ENCODE results near the gene JAM3. TPM values are rescaled to one million over a fixed set of nuclear protein-coding genes. Genes with fewer than 3 reads are reported as not detected.

Gene JAM3
- total RNA-seq, 1 donor from 2014 or later: 65.8 TPM

DNA sequence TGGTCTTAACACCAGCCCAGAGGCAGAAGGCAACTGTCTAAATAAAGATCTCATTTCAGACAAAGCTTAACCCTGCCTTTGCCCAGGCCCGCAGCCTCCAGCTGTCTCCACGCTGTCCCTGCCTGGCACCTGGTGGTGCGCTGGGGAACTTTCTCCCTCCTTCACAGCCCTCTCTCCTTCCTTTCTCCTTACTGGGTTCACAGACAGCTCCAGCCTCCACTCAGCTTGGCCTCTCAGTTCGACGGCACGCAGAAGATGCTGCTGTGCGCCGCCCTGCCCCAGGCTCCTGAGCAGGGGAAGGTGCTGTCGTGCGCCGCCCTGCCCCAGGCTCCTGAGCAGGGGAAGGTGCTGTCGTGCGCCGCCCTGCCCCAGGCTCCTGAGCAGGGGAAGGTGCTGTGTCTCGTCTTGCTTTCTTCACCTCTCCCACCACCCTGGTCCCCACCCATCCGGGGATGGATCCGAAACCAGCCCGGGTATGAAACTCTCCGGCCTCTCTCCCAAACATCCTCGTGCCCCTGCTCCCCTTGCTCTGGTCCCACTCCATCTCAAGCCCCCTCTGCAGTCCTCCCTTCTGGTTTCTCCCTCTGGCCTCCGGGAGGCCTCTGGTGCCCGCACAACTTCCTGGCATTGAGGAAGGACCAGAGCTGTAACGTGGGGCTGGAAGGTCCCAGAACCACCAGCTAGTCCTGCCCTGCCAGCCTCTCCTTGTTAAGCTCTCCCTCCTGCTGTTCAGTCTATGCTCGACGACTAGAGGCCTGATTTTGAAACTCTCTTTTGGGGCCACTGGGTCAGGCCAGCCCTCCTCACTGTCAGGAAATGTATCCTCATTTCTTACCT lies 22.9 kb upstream of the JAM3 start:
- no peaks in the 10 kb centered on the region for H3K36me3 ChIP-seq (ENCODE audit: control insufficient read depth in 3 of 3, insufficient read depth in 3 of 3, low read length in 3 of 3)
- no peaks in the 10 kb centered on the region for H3K9me3 ChIP-seq (ENCODE audit: control insufficient read depth in 3 of 3, low read length in 3 of 3)
- no peak overlapping the region for H3K4me3 ChIP-seq (ENCODE audit: low read length in 3 of 3)
- H3K27ac ChIP-seq (ENCODE audit: low read depth, low read length): no peak overlapping the region
- peak overlapping the region in 2 of 3 donors; percentile 16 to 36 for H3K9ac ChIP-seq (ENCODE audit: low read depth in 1 of 3, low read length in 3 of 3)
- H3K27me3 ChIP-seq (ENCODE audit: control insufficient read depth in 3 of 3, insufficient read depth in 3 of 3, low read length in 3 of 3): peaks cover 0 to 10% (median 0%) of the 10 kb centered on the region in 3 donors
- peaks cover 12 to 52% (median 47%) of the 10 kb centered on the region in 3 donors for H3K4me1 ChIP-seq (ENCODE audit: control insufficient read depth in 3 of 3, insufficient read depth in 3 of 3, low read length in 3 of 3)

DNA sequence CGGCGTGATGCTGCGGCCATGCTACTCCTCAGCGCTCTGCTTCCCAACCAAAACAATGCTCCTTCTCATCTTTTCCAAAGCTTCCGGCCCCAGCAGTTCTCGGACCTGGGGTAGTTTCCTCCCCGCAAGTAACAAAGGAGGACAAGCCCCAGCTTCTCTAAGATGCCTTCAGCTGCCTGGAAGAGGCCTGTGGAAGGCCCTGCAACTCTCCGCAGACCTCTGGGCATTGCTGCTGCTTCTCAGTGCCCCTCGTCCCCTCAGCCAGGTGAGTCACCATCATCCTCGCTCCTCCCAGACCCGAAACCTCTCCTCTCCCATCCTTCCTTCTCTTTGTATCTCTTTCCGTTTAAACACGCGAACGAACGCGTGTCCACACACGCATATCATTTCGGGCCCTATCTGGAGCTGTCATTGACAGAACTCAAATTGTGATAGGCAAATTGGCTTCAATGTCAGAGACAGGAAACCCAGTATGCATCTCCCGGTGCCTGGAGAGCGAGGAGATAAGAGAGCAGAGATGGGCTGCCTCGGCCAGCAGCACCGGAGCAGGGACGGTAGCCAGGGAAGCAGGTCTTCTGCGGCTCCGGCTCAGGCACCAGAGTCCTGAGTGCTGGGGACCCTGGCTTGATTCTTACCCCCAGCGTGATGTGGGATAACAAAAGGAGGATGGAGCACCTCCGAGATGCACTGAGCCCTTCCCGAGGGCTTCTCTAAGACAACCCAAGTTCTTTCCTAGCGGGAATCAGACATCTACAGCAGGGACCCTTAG lies 22.0 kb upstream of the JAM3 start:
- H3K4me1 ChIP-seq (ENCODE audit: control insufficient read depth in 3 of 3, insufficient read depth in 3 of 3, low read length in 3 of 3): peaks cover 12 to 44% (median 41%) of the 10 kb centered on the region in 3 donors
- H3K27me3 ChIP-seq (ENCODE audit: control insufficient read depth in 3 of 3, insufficient read depth in 3 of 3, low read length in 3 of 3): peaks cover 0 to 10% (median 0%) of the 10 kb centered on the region in 3 donors
- peak overlapping the region; percentile 40 to 75 (median 57) for H3K9ac ChIP-seq (ENCODE audit: low read depth in 1 of 3, low read length in 3 of 3)
- H3K36me3 ChIP-seq (ENCODE audit: control insufficient read depth in 3 of 3, insufficient read depth in 3 of 3, low read length in 3 of 3): no peaks in the 10 kb centered on the region
- peak overlapping the region; percentile 82 for H3K27ac ChIP-seq (ENCODE audit: low read depth, low read length)
- H3K4me3 ChIP-seq (ENCODE audit: low read length in 3 of 3): peak overlapping the region; percentile 48 to 56 (median 50)
- H3K9me3 ChIP-seq (ENCODE audit: control insufficient read depth in 3 of 3, low read length in 3 of 3): no peaks in the 10 kb centered on the region

DNA sequence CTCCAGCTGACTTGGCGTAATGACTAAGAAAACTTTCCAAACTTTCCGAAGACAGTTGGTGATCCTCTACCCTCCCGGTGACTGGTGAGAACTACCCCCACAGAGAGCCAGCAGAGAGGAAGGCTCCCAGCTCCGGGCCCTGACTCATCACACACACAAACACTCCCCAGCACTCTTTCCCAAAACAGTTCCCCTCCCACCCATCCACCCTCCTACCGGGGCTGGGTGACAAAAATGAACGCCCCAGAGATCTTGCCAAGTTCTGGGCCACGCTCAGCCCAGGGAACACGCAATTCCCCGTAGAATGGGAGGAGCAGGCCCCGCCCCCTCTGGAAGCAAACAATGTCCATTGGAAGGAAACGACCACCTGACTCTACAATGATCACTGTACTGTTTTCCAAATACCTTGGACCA lies 21.3 kb upstream of the JAM3 start:
- H3K9me3 ChIP-seq (ENCODE audit: control insufficient read depth in 3 of 3, low read length in 3 of 3): no peaks in the 10 kb centered on the region
- peaks cover 0 to 8% (median 0%) of the 10 kb centered on the region in 3 donors for H3K27me3 ChIP-seq (ENCODE audit: control insufficient read depth in 3 of 3, insufficient read depth in 3 of 3, low read length in 3 of 3)
- peak overlapping the region; percentile 48 to 56 (median 50) for H3K4me3 ChIP-seq (ENCODE audit: low read length in 3 of 3)
- H3K9ac ChIP-seq (ENCODE audit: low read depth in 1 of 3, low read length in 3 of 3): peak overlapping the region; percentile 40 to 75 (median 57)
- H3K27ac ChIP-seq (ENCODE audit: low read depth, low read length): peak overlapping the region; percentile 82
- no peaks in the 10 kb centered on the region for H3K36me3 ChIP-seq (ENCODE audit: control insufficient read depth in 3 of 3, insufficient read depth in 3 of 3, low read length in 3 of 3)
- peaks cover 12 to 42% (median 40%) of the 10 kb centered on the region in 3 donors for H3K4me1 ChIP-seq (ENCODE audit: control insufficient read depth in 3 of 3, insufficient read depth in 3 of 3, low read length in 3 of 3)

DNA sequence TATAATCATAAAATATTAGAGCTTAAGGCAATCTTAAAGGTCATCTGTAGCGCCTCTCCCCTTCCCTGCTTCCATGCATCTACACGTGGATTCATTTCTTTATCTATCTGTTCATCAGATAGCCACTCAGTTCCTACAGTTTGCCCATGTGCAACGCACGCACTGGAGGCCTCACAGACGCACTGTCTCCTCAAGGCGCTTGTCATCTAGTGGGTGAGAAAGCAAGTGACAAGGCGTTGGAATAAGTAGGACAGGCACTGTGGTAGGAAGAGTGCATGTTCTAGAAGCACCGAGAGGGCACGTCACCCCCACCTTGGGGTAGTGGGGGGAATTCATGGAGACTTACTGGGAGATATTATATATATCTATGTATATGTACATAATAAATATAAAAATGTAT lies 20.8 kb upstream of the JAM3 start:
- Histone ChIP-seq H3K4me3 (ENCODE audit: low read length in 3 of 3) (peak overlapping the region in 2 of 3 donors; percentile 48 to 56), H3K27me3 (ENCODE audit: control insufficient read depth in 3 of 3, insufficient read depth in 3 of 3, low read length in 3 of 3) (peaks cover 0 to 8% (median 0%) of the 10 kb centered on the region in 3 donors), H3K9me3 (ENCODE audit: control insufficient read depth in 3 of 3, low read length in 3 of 3) (no peaks in the 10 kb centered on the region), H3K9ac (ENCODE audit: low read depth in 1 of 3, low read length in 3 of 3) (peak overlapping the region in 1 of 3 donors; percentile 75), H3K27ac (ENCODE audit: low read depth, low read length) (peak overlapping the region; percentile 82), H3K36me3 (ENCODE audit: control insufficient read depth in 3 of 3, insufficient read depth in 3 of 3, low read length in 3 of 3) (no peaks in the 10 kb centered on the region), H3K4me1 (ENCODE audit: control insufficient read depth in 3 of 3, insufficient read depth in 3 of 3, low read length in 3 of 3) (peaks cover 12 to 42% (median 40%) of the 10 kb centered on the region in 3 donors)

DNA sequence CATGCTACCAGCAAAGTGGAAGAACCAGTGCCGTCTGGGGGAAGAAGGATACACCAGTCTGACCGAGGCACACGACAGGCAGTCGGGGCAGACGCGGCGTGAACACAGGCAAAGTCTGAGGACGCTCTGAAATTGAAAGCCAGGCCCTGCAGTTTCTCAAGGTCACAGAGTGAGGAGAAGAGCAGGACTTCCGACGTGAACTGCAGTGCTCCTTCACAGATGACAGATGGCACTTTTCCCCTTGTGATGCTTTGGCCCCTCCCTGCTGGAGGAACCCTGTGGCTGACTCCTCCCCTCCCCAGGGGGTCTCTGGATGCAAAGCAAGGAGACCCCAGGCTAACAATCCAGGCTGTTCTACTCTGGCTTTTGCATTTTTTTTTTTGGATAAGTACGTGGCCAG lies 19.6 kb upstream of the JAM3 start:
- Histone ChIP-seq H3K4me1 (ENCODE audit: control insufficient read depth in 3 of 3, insufficient read depth in 3 of 3, low read length in 3 of 3) (peaks cover 12 to 42% (median 38%) of the 10 kb centered on the region in 3 donors), H3K9ac (ENCODE audit: low read depth in 1 of 3, low read length in 3 of 3) (no peak overlapping the region), H3K27ac (ENCODE audit: low read depth, low read length) (no peak overlapping the region), H3K27me3 (ENCODE audit: control insufficient read depth in 3 of 3, insufficient read depth in 3 of 3, low read length in 3 of 3) (peaks cover 0 to 8% (median 0%) of the 10 kb centered on the region in 3 donors), H3K4me3 (ENCODE audit: low read length in 3 of 3) (no peak overlapping the region), H3K9me3 (ENCODE audit: control insufficient read depth in 3 of 3, low read length in 3 of 3) (no peaks in the 10 kb centered on the region), H3K36me3 (ENCODE audit: control insufficient read depth in 3 of 3, insufficient read depth in 3 of 3, low read length in 3 of 3) (no peaks in the 10 kb centered on the region)

DNA sequence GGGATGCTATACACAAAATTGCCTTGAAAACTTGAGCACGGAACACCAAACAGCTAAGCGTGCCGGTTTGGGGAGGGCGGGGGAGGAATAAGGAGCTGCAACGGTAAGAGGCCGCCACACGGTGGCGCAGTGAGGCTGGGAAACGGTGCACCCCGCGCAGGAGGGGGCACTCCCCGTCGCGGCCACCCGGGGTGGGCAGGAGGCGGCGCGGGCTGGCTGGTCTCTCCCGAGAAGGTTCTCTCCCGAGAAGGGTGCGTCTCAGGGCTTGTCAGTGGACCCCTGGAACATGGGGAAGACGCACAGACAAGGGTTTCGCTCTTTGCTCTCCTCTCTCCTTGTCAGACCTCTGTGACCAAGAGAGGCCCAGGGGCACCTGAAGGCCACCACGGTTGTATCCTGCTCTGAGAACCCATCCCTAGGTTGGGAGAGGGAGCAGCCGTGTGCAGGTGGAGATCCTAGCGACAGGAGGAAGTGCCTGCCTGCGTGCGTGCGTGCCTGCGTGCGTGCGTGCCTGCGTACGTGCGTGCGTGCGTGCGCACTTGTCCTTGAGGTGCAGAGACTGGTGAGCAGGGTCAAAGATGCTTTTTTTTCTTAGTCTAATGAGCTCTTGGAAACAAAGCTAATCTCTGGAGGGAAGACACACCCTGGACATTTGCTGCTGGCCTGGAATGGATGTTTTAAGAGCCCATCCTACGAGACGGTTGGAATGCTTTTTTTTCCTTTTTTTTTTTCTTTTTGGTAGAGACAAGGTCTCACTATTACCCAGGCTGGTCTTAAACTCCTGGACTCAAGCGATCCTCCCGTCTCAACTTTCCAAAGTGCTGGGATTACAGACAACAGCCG lies 18.1 kb upstream of the JAM3 start:
- H3K4me1 ChIP-seq (ENCODE audit: control insufficient read depth in 3 of 3, insufficient read depth in 3 of 3, low read length in 3 of 3): peaks cover 8 to 32% (median 26%) of the 10 kb centered on the region in 3 donors
- peak overlapping the region; percentile 51 to 63 (median 57) for H3K4me3 ChIP-seq (ENCODE audit: low read length in 3 of 3)
- no peaks in the 10 kb centered on the region for H3K36me3 ChIP-seq (ENCODE audit: control insufficient read depth in 3 of 3, insufficient read depth in 3 of 3, low read length in 3 of 3)
- no peak overlapping the region for H3K27ac ChIP-seq (ENCODE audit: low read depth, low read length)
- H3K9ac ChIP-seq (ENCODE audit: low read depth in 1 of 3, low read length in 3 of 3): peak overlapping the region; percentile 7 to 72 (median 33)
- peaks cover 0 to 8% (median 0%) of the 10 kb centered on the region in 3 donors for H3K27me3 ChIP-seq (ENCODE audit: control insufficient read depth in 3 of 3, insufficient read depth in 3 of 3, low read length in 3 of 3)
- no peaks in the 10 kb centered on the region for H3K9me3 ChIP-seq (ENCODE audit: control insufficient read depth in 3 of 3, low read length in 3 of 3)

DNA sequence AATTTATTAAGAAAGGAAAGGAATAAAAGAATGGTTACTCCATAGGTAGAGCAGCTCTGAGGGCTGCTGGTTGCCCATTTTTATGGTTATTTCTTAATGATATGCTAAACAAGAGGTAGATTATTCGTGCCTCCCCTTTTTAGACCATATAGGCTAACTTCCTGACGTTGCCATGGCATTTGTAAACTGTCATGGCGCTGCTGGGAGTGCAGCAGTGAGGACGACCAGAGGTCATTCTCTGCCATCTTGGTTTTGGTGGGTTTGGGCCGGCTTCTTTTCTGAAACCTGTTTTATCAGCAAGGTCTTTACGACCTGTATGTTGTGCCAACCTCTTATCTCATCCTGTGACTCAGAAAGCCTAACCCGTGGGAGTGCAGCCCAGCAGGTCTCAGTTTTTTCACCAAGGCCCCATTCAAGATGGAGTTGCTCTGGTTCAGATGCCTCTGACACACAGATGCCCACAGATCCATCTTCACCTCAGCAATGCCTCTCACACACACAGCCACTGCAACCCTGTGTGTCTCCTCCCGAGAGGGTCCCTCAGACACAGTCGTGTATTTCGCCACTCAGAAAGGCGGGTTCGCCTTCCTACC lies 16.4 kb upstream of the JAM3 start:
- H3K27ac ChIP-seq (ENCODE audit: low read depth, low read length): no peak overlapping the region
- H3K36me3 ChIP-seq (ENCODE audit: control insufficient read depth in 3 of 3, insufficient read depth in 3 of 3, low read length in 3 of 3): no peaks in the 10 kb centered on the region
- peaks cover 0 to 8% (median 0%) of the 10 kb centered on the region in 3 donors for H3K27me3 ChIP-seq (ENCODE audit: control insufficient read depth in 3 of 3, insufficient read depth in 3 of 3, low read length in 3 of 3)
- H3K4me3 ChIP-seq (ENCODE audit: low read length in 3 of 3): no peak overlapping the region
- no peak overlapping the region for H3K9ac ChIP-seq (ENCODE audit: low read depth in 1 of 3, low read length in 3 of 3)
- peaks cover 5 to 16% (median 13%) of the 10 kb centered on the region in 3 donors for H3K4me1 ChIP-seq (ENCODE audit: control insufficient read depth in 3 of 3, insufficient read depth in 3 of 3, low read length in 3 of 3)
- H3K9me3 ChIP-seq (ENCODE audit: control insufficient read depth in 3 of 3, low read length in 3 of 3): no peaks in the 10 kb centered on the region

DNA sequence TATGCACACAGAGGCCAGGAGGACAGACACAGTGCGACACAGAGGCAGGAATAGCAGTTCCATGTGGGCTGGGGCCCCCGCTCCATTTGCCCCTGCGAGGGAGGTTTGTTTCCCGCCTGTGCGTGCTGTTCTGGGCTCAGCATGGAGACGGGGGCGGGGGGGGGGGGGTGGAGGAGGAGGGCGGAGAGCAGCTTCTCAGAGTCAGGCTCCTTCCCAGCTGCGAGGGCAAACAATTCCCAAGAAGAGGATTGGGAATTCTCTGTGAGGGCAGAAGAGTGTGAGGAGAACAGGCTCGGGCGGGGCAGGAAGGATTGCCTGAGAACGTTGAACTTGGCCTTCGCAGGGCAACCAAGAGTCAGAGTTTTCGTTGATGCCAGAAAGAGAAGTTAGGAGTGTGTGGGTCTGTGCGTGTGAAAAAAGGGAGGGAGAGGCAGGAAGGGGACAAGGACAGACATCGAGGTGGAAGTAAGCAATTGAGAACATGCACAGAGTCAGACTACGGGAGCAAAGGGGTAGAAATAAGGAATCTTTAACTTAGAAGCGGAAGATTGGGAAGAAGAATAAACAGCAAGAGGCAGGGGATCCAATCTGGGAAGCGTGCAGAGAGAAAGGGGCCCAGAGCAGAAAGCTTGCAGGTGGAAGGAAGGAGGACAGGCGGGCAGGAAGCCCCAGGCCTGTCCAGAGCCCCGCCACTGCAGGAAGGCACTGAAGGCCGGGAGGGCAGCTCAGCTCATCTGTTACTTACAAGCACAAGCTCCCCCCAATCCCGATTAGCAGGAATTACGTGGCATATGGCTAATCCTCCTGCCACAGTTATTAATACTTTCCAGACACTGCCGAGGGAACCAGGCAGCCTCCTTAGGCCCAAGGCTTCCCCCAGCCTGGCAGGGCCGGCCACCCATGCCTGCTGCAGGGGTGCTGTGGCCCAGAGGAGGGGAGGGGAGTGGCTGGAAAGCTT lies 15.6 kb upstream of the JAM3 start:
- no peak overlapping the region for H3K27ac ChIP-seq (ENCODE audit: low read depth, low read length)
- peaks cover 5 to 10% (median 6%) of the 10 kb centered on the region in 3 donors for H3K4me1 ChIP-seq (ENCODE audit: control insufficient read depth in 3 of 3, insufficient read depth in 3 of 3, low read length in 3 of 3)
- peaks cover 0 to 14% (median 0%) of the 10 kb centered on the region in 3 donors for H3K27me3 ChIP-seq (ENCODE audit: control insufficient read depth in 3 of 3, insufficient read depth in 3 of 3, low read length in 3 of 3)
- H3K4me3 ChIP-seq (ENCODE audit: low read length in 3 of 3): no peak overlapping the region
- peak overlapping the region in 1 of 3 donors; percentile 8 for H3K9ac ChIP-seq (ENCODE audit: low read depth in 1 of 3, low read length in 3 of 3)
- no peaks in the 10 kb centered on the region for H3K9me3 ChIP-seq (ENCODE audit: control insufficient read depth in 3 of 3, low read length in 3 of 3)
- no peaks in the 10 kb centered on the region for H3K36me3 ChIP-seq (ENCODE audit: control insufficient read depth in 3 of 3, insufficient read depth in 3 of 3, low read length in 3 of 3)
